ENCODE measurements around the gene POLR3B. TPM values are rescaled to one million over a fixed set of nuclear protein-coding genes. Genes with fewer than 3 reads are reported as not detected.

Gene POLR3B
- total RNA-seq, 1 donor from 2014 or later: 15.2 TPM

DNA sequence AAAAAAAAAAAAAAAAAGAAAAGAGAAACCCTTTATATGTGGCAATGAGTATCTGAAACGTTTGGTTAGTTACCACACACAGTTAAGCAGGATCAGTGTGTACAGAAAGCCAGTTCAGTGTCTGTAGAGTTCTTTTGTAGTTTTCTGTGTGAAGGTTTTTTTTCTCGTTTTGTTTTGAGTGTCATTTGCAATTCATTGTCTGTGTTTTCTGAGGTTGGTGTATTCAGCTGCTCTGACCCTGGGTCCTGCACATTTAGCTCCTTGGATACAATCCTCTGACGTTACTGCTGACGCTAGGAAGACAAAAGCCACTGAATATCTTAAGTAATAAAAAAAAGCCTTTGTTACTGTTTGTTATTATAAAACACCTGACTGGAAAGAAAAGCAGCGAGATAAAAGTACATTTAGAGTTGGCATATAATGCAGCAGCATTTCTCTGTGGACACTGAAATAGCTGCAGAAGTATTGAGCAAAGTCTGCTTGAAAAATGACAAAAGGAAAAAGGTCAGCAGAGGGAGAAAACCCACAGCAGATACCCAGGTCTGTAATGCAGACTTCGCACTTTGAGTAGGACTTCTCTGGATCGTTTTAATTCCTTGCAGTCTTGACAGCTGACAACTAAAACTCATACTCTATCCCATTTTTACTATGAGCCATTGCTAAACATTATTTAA, 89.0 kb downstream of the POLR3B start:
- DNase-seq (ENCODE audit: low read depth, low spot score): peak; percentile 12
- peak overlapping the region; percentile 51 for H3K27ac Mint-ChIP-seq (ENCODE audit: unreplicated experiment)
- peak overlapping the region; percentile 82 for H3K4me3 Mint-ChIP-seq
- H3K4me1 Mint-ChIP-seq: peaks cover 39% of the 10 kb centered on the region
- TF ChIP-seq, protein P1, sequence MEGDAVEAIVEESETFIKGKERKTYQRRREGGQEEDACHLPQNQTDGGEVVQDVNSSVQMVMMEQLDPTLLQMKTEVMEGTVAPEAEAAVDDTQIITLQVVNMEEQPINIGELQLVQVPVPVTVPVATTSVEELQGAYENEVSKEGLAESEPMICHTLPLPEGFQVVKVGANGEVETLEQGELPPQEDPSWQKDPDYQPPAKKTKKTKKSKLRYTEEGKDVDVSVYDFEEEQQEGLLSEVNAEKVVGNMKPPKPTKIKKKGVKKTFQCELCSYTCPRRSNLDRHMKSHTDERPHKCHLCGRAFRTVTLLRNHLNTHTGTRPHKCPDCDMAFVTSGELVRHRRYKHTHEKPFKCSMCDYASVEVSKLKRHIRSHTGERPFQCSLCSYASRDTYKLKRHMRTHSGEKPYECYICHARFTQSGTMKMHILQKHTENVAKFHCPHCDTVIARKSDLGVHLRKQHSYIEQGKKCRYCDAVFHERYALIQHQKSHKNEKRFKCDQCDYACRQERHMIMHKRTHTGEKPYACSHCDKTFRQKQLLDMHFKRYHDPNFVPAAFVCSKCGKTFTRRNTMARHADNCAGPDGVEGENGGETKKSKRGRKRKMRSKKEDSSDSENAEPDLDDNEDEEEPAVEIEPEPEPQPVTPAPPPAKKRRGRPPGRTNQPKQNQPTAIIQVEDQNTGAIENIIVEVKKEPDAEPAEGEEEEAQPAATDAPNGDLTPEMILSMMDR (conservative IDR thresholded peaks at IDR 0.05): no peak
- H3K9me3 Mint-ChIP-seq: no peaks in the 10 kb centered on the region
- no peaks in the 10 kb centered on the region for H3K27me3 Mint-ChIP-seq (ENCODE audit: low read depth)
- no peaks in the 10 kb centered on the region for H3K36me3 Mint-ChIP-seq (ENCODE audit: low read depth)

DNA sequence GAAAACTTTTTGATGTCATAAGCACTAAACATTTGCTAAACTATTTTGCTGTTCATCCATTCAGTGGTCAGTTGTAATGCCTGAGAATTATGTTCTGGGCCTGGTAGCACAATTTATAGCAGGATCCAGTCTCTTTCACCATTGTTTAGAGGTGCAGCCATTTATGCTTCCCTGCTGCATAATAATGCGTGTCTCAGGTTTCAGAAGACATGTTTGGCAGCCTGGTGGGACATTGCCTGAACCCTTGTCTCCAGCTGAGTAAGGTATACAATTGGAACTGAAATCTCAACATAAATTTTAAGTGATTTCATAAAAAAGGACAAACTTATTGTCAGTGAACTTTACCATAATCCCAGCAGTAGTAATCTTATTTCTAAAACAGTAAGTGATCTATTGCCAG, 94.8 kb downstream of the POLR3B start:
- DNase-seq (ENCODE audit: low read depth, low spot score): no peak
- no peak overlapping the region for H3K27ac Mint-ChIP-seq (ENCODE audit: unreplicated experiment)
- peaks cover 31% of the 10 kb centered on the region for H3K4me1 Mint-ChIP-seq
- no peak overlapping the region for H3K4me3 Mint-ChIP-seq
- peaks cover 2% of the 10 kb centered on the region for H3K36me3 Mint-ChIP-seq (ENCODE audit: low read depth)
- no peaks in the 10 kb centered on the region for H3K9me3 Mint-ChIP-seq
- TF ChIP-seq, protein P1 (conservative IDR thresholded peaks at IDR 0.05): no peak
- no peaks in the 10 kb centered on the region for H3K27me3 Mint-ChIP-seq (ENCODE audit: low read depth)

DNA sequence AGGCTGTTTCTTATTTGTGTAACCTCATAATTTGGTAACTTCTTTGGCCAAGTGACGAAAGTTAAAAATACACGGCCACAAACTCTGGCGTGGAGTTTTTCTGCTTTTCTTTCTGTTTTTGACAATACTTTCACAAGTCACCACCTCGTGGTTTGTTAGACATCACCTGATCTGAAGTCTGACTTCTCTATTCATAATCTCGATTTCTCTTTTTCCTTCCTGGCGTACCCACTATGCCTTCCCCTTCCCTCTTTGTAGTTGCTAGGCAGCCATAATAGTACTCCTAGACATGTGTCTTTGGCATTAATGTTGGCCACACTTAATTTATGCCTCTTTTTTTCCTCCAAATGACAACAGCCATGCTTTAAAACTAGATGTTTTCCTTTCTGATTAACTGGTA, 97.6 kb downstream of the POLR3B start:
- DNase-seq (ENCODE audit: low read depth, low spot score): no peak
- Mint-ChIP-seq H3K27ac (ENCODE audit: unreplicated experiment) (peak overlapping the region; percentile 32), H3K4me3 (no peak overlapping the region), H3K27me3 (ENCODE audit: low read depth) (no peaks in the 10 kb centered on the region), H3K9me3 (no peaks in the 10 kb centered on the region), H3K4me1 (peaks cover 24% of the 10 kb centered on the region), H3K36me3 (ENCODE audit: low read depth) (peaks cover 11% of the 10 kb centered on the region)
- TF ChIP-seq, protein P1 (conservative IDR thresholded peaks at IDR 0.05): no peak

DNA sequence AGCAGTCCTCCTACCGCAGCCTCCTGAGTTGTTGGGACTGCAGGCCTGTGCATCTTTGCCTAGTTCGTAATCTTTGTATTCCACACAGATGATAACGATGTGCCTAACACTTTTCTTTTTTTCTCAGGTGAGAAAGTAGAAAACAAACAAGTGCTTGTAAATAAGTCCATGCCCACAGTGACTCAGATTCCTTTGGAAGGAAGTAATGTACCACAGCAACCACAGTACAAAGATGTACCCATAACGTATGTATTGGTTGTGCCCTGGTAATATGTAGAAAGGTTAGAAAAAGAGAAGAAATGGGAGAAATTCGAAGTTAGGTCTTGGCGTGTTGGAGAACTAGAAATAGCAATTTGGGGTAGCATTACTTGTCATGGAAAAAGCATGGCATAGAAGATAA, 101.6 kb downstream of the POLR3B start:
- Mint-ChIP-seq H3K4me1 (peaks cover 15% of the 10 kb centered on the region), H3K27me3 (ENCODE audit: low read depth) (no peaks in the 10 kb centered on the region), H3K4me3 (no peak overlapping the region), H3K27ac (ENCODE audit: unreplicated experiment) (peak overlapping the region; percentile 4), H3K36me3 (ENCODE audit: low read depth) (peaks cover 16% of the 10 kb centered on the region), H3K9me3 (no peaks in the 10 kb centered on the region)
- DNase-seq (ENCODE audit: low read depth, low spot score): no peak
- TF ChIP-seq, protein P1 (conservative IDR thresholded peaks at IDR 0.05): no peak

DNA sequence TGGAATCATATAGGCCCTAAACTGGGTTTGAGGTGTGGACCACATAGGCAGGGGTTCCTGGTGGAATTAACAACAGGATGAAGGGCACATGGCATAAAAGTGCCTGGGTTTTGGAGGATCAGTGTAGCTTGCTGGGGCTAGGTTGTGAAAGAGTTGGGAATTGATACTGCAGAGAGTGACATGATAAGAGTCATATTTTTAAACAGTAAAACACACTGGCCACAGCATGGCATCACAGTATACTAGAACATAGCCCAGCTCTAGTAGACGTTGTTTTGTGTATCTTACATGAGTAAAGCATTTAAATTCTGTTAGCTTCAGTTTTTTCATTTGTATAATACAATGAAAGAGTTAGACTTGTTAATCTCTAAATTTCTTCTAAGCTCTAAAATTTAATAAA, 102.0 kb downstream of the POLR3B start:
- Mint-ChIP-seq H3K27me3 (ENCODE audit: low read depth) (no peaks in the 10 kb centered on the region), H3K9me3 (no peaks in the 10 kb centered on the region), H3K36me3 (ENCODE audit: low read depth) (peaks cover 16% of the 10 kb centered on the region), H3K4me1 (peaks cover 13% of the 10 kb centered on the region), H3K27ac (ENCODE audit: unreplicated experiment) (peak overlapping the region; percentile 4), H3K4me3 (no peak overlapping the region)
- no peak for DNase-seq (ENCODE audit: low read depth, low spot score)
- TF ChIP-seq, protein P1 (conservative IDR thresholded peaks at IDR 0.05): no peak
